VCaP (cell line): Measurements from ENCODE around the gene HNRNPAB.
"Not testable (repeated sequence)": the region's sequence is repeated elsewhere in the genome, so short reads cannot be mapped to it uniquely, and the experiment has no call there.

Experiments
- H3K27ac ChIP-seq: fragments of 450-650 bp; 2 replicates; pipeline ENCODE4 v1.5.1; 2017
- TF ChIP-seq, protein P1 (sequence below): fragments of 450-650 bp; conservative IDR thresholded peaks from 2 replicates; pipeline ENCODE4 v1.5.1; 2017; ENCODE audit warnings: mild to moderate bottlenecking, moderate library complexity

The HNRNPAB gene

GRCh38 chr5:178237431-178238312, 33.3 kb downstream of the HNRNPAB start:
- H3K27ac ChIP-seq, result no peak overlapping the region

DNA sequence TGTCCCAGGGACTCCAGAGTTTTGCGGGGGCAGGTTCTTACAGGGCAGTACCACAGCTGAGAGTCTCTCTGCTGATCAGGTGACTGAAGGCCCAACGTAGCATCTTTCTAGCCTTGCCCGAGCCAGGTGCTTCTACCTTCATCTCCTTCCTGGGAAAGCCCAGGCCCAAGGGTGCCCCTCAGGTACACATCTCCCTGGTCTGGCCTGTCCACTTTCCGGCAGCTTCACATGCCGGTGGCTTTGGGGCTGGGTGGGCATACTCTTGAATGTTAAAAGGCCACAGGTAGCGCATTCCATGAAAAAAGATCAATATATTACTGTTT, 33.9 kb downstream of the HNRNPAB start:
- no peak overlapping the region for H3K27ac ChIP-seq
- TF ChIP-seq, protein P1, sequence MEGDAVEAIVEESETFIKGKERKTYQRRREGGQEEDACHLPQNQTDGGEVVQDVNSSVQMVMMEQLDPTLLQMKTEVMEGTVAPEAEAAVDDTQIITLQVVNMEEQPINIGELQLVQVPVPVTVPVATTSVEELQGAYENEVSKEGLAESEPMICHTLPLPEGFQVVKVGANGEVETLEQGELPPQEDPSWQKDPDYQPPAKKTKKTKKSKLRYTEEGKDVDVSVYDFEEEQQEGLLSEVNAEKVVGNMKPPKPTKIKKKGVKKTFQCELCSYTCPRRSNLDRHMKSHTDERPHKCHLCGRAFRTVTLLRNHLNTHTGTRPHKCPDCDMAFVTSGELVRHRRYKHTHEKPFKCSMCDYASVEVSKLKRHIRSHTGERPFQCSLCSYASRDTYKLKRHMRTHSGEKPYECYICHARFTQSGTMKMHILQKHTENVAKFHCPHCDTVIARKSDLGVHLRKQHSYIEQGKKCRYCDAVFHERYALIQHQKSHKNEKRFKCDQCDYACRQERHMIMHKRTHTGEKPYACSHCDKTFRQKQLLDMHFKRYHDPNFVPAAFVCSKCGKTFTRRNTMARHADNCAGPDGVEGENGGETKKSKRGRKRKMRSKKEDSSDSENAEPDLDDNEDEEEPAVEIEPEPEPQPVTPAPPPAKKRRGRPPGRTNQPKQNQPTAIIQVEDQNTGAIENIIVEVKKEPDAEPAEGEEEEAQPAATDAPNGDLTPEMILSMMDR, result no peak

More at GRCh38 chr5:178237431-178238312, 33.3 kb downstream of the HNRNPAB start:
- TF ChIP-seq, protein P1, result no peak

DNA sequence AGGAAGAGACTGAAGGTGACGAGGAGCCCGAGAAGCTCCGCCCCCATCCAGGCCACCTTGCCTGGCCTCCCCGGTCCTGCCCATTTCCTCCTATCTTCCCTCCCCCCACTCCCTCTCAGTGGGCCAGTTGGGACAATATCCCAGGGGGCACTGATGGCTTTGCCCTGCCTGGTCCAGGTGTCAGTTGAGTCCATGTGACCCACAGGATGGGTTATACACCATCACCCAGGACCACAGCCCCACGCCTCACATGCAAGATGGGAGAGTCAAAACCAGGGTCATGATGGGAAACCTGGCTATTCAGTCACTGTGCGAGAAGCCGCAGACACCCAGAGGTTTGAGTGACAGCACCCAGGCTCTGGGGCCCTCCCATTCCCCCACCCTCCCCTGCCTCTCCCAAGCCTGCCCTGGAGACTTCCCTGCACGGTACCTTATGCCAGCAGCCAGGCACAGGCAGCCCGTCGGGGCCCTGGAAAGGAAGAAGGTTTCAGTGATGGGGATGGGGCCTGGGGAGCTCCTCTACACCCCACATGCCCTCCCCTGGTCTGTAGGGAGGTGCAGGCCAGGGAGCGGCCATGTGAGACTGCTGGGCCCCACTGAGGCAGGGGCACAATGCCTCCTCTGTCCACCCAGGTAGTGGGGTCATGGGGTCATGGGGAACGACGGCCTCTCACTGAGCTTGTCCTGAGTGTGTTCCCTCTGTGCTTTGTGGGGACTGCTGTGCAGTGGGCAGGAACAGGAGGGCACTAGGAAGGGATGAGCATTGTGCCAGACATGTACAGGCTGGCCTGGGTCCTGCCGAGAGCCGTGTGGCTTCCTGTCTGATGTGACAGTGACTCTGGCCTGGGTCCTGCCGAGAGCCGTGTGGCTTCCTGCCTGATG, 34.6 kb downstream of the HNRNPAB start:
- no peak overlapping the region for H3K27ac ChIP-seq
- TF ChIP-seq, protein P1, result no peak

DNA sequence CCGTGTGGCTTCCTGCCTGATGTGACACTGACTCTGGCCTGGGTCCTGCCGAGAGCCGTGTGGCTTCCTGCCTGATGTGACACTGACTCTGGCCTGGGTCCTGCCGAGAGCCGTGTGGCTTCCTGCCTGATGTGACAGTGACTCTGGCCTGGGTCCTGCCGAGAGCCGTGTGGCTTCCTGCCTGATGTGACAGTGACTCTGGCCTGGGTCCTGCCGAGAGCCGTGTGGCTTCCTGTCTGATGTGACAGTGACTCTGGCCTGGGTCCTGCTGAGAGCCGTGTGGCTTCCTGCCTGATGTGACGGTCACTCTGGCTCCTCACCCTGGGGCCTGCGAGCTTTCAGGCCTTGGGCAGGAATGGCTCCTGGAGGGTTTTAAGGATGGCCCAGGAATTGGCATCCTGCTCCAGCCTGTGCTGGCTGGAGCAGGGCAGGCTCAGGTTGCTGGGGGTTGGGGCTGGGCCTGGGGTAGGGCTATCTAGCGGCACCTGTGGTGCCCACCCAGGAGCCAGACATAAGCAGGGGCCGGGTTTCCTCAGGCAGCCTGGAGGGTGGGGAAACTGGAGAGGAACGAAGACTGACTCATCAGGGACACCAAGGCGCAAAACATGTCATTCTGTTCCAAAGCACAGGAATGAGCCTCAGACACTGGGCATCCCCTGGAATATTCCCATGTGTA, 35.4 kb downstream of the HNRNPAB start:
- H3K27ac ChIP-seq, result not testable (repeated sequence)

- no peak overlapping the region for H3K27ac ChIP-seq
- TF ChIP-seq, protein P1, result no peak
These were observed 36.0 kb downstream of the HNRNPAB start for GRCh38 chr5:178240341-178240741.

- H3K27ac ChIP-seq, result no peak overlapping the region
- TF ChIP-seq, protein P1, result no peak
These were observed 36.4 kb downstream of the HNRNPAB start for GRCh38 chr5:178240766-178241165.

DNA sequence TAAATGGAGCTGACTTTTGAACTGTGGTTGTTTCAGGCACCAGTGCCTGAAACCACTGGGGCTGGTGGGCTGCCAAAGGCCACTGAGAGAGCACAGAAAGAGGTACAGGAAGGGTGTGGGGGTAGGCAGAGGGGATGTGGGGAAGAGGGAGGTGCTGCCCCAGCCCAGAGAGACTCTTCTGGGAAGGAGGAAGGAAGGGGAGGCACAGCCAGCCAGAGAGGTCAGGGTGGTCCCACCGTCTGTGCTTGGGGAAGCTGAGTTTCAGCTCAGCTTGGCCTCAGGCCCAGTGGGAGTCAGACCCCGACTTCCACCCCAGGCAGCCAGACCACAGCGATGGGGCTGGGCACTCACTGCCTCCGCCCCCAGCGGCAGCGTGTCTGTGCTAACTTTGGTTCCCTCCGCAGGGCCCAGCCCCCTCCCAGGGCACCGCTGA, 36.9 kb downstream of the HNRNPAB start:
- TF ChIP-seq, protein P1, result no peak
- no peak overlapping the region for H3K27ac ChIP-seq
